DND-41 (cell line): ENCODE measurements around the gene FAM200C.

Experiments
- EZH2 ChIP-seq: IDR thresholded peaks from 3 replicates; pipeline ENCODE4 v1.6.1; 2012; ENCODE audit warnings: borderline replicate concordance, low read depth, mild to moderate bottlenecking, moderate library complexity, low read length, inconsistent platforms; ENCODE audit not compliant: severe bottlenecking
- TF ChIP-seq, protein P1 (sequence below): IDR thresholded peaks from 2 replicates; pipeline ENCODE4 v1.5.1; 2012; ENCODE audit warnings: borderline replicate concordance, low read length, moderate library complexity, mild to moderate bottlenecking; ENCODE audit not compliant: poor library complexity, severe bottlenecking; ENCODE audit errors: extremely low read depth

DNA sequence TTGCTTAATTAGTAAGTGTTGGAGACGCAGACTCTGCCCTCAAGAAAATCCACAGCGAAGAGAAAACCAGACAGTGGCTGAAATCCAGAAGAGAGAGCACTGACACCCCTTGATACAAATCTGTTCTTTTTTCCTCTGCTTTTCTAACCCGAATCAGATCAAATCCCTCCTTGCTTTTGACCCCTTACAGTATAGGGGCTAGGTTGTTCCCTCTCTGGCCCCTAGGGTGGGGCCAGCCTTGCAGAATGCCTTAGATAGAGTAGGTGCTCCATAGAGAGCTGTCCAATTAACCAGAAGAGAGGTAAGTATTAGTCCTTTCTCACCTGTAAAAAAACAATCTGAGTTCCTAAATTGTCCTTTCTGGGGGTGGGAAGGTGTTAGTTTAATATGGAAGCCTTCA is 39.5 kb downstream of the FAM200C start:
- TF ChIP-seq, protein P1, sequence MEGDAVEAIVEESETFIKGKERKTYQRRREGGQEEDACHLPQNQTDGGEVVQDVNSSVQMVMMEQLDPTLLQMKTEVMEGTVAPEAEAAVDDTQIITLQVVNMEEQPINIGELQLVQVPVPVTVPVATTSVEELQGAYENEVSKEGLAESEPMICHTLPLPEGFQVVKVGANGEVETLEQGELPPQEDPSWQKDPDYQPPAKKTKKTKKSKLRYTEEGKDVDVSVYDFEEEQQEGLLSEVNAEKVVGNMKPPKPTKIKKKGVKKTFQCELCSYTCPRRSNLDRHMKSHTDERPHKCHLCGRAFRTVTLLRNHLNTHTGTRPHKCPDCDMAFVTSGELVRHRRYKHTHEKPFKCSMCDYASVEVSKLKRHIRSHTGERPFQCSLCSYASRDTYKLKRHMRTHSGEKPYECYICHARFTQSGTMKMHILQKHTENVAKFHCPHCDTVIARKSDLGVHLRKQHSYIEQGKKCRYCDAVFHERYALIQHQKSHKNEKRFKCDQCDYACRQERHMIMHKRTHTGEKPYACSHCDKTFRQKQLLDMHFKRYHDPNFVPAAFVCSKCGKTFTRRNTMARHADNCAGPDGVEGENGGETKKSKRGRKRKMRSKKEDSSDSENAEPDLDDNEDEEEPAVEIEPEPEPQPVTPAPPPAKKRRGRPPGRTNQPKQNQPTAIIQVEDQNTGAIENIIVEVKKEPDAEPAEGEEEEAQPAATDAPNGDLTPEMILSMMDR, result no peak
- no peak for TF ChIP-seq EZH2
